H9 (cell line): ENCODE results near the gene TBL3. TPM values are rescaled to one million over a fixed set of nuclear protein-coding genes. Genes with fewer than 3 reads are reported as not detected.

ENCODE experiments used
- DNase-seq: peaks from one replicate; pipeline ENCODE4 v3.0.0-alpha.2; 2017
- H2AFZ ChIP-seq: one replicate; pipeline ENCODE4 v1.6.1; 2013; ENCODE audit warnings: mild to moderate bottlenecking, low read length, control low read depth, moderate library complexity
- H2AK5ac ChIP-seq: 2 replicates; pipeline ENCODE4 v1.6.1; 2013; ENCODE audit warnings: low read length, control low read depth, mixed read lengths; ENCODE audit not compliant: insufficient read length
- H2BK120ac ChIP-seq: one replicate; pipeline ENCODE4 v1.6.1; 2013; ENCODE audit warnings: low read depth, mild to moderate bottlenecking, low read length, control low read depth, inconsistent platforms; ENCODE audit not compliant: poor library complexity, severe bottlenecking
- H2BK12ac ChIP-seq: 2 replicates; pipeline ENCODE4 v1.6.1; 2013; ENCODE audit warnings: low read length, control low read depth, mixed read lengths, low read depth; ENCODE audit not compliant: insufficient read length
- H2BK15ac ChIP-seq: 2 replicates; pipeline ENCODE4 v1.6.1; 2013; ENCODE audit warnings: low read depth, low read length, control low read depth
- H2BK20ac ChIP-seq: one replicate; pipeline ENCODE4 v1.6.1; 2013; ENCODE audit warnings: low read depth, mild to moderate bottlenecking, low read length, control low read depth, inconsistent platforms; ENCODE audit not compliant: poor library complexity, severe bottlenecking
- H2BK5ac ChIP-seq: 2 replicates; pipeline ENCODE4 v1.6.1; 2013; ENCODE audit warnings: low read length, control low read depth, mixed read lengths; ENCODE audit not compliant: insufficient read length
- H3K14ac ChIP-seq: 2 replicates; pipeline ENCODE4 v1.6.1; 2013; ENCODE audit warnings: low read length, control low read depth; ENCODE audit not compliant: insufficient read depth
- H3K18ac ChIP-seq: 2 replicates; pipeline ENCODE4 v1.6.1; 2013; ENCODE audit warnings: low read depth, mild to moderate bottlenecking, mixed read lengths, low read length, control low read depth; ENCODE audit not compliant: insufficient read length
- H3K23ac ChIP-seq: 2 replicates; pipeline ENCODE4 v1.6.1; 2013; ENCODE audit warnings: low read length, control low read depth, mixed read lengths, low read depth; ENCODE audit not compliant: insufficient read length
- H3K23me2 ChIP-seq: 2 replicates; pipeline ENCODE4 v1.6.1; 2013; ENCODE audit warnings: low read depth, mild to moderate bottlenecking, mixed read lengths, low read length, control low read depth; ENCODE audit not compliant: insufficient read length, poor library complexity, severe bottlenecking
- H3K27ac ChIP-seq: 2 replicates; pipeline ENCODE4 v1.5.1; 2013; ENCODE audit warnings: low read length, control low read depth, mixed read lengths, low read depth; ENCODE audit not compliant: insufficient read length
- H3K27me3 ChIP-seq: 2 replicates; pipeline ENCODE4 v1.6.1; 2013; ENCODE audit warnings: low read length, control low read depth, inconsistent platforms; ENCODE audit not compliant: insufficient read depth
- H3K4ac ChIP-seq: 2 replicates; pipeline ENCODE4 v1.6.1; 2013; ENCODE audit warnings: low read depth, mild to moderate bottlenecking, control low read depth, inconsistent platforms, low read length, moderate library complexity
- H3K4me1 ChIP-seq: 2 replicates; pipeline ENCODE4 v1.6.1; 2013; ENCODE audit warnings: low read length, control low read depth, inconsistent platforms; ENCODE audit not compliant: insufficient read depth
- H3K4me2 ChIP-seq: 2 replicates; pipeline ENCODE4 v1.6.1; 2013; ENCODE audit warnings: low read length, control low read depth, mixed read lengths; ENCODE audit not compliant: insufficient read length, insufficient read depth
- H3K56ac ChIP-seq: 2 replicates; pipeline ENCODE4 v1.6.1; 2013; ENCODE audit warnings: low read depth, mild to moderate bottlenecking, mixed read lengths, low read length, control low read depth; ENCODE audit not compliant: insufficient read length
- H3K79me1 ChIP-seq: 2 replicates; pipeline ENCODE4 v1.6.1; 2013; ENCODE audit warnings: low read depth, mild to moderate bottlenecking, moderate library complexity, low read length, control low read depth, inconsistent platforms; ENCODE audit not compliant: insufficient read depth, poor library complexity, severe bottlenecking
- H3K79me2 ChIP-seq: 2 replicates; pipeline ENCODE4 v1.6.1; 2013; ENCODE audit warnings: low read length, control low read depth, inconsistent platforms; ENCODE audit not compliant: insufficient read depth
- H3K9ac ChIP-seq: 2 replicates; pipeline ENCODE4 v1.6.1; 2013; ENCODE audit warnings: low read length, control low read depth, mixed read lengths; ENCODE audit not compliant: insufficient read length; ENCODE audit errors: extremely low read depth
- H3K9me3 ChIP-seq: one replicate; pipeline ENCODE4 v1.6.1; 2013; ENCODE audit warnings: low read depth, low read length, inconsistent platforms; ENCODE audit not compliant: control insufficient read depth
- H3T11ph ChIP-seq: one replicate; pipeline ENCODE4 v1.6.1; 2013; ENCODE audit warnings: mild to moderate bottlenecking, low read length, control low read depth, inconsistent platforms
- H4K20me1 ChIP-seq: one replicate; pipeline ENCODE4 v1.6.1; 2013; ENCODE audit not compliant: control insufficient read depth, insufficient read length, insufficient read depth
- H4K5ac ChIP-seq: 2 replicates; pipeline ENCODE4 v1.6.1; 2013; ENCODE audit warnings: low read depth, mild to moderate bottlenecking, mixed read lengths, low read length, control low read depth; ENCODE audit not compliant: insufficient read length
- H4K8ac ChIP-seq: replicated peaks from 2 replicates; pipeline ENCODE4 v1.6.1; 2013; ENCODE audit warnings: low read length, control low read depth, mixed read lengths, low read depth; ENCODE audit not compliant: insufficient read length
- H4K91ac ChIP-seq: 2 replicates; pipeline ENCODE4 v1.6.1; 2013; ENCODE audit warnings: low read depth, mild to moderate bottlenecking, moderate library complexity, mixed read lengths, low read length, control low read depth; ENCODE audit not compliant: insufficient read length
- H3K27ac Mint-ChIP-seq, 3 experiments: 2 replicates in 2 of 3; 3 replicates in 1 of 3; pipeline ENCODE4 v1.8.0; 2020 to 2021; ENCODE audit warnings: mixed read lengths in 3 of 3, mild to moderate bottlenecking in 1 of 3, moderate library complexity in 1 of 3
- H3K27me3 Mint-ChIP-seq: 2 replicates; pipeline ENCODE4 v1.8.0; 2021; ENCODE audit warnings: low read depth, mild to moderate bottlenecking, moderate library complexity, mixed read lengths
- H3K36me3 Mint-ChIP-seq, 3 experiments: 2 replicates in 2 of 3; 3 replicates in 1 of 3; pipeline ENCODE4 v1.8.0; 2020 to 2021; ENCODE audit warnings: low read depth in 3 of 3, mixed read lengths in 3 of 3; ENCODE audit not compliant: insufficient read depth in 1 of 3
- H3K4me1 Mint-ChIP-seq, 2 experiments: 2 replicates each; pipeline ENCODE4 v1.8.0; 2020; ENCODE audit warnings: mixed read lengths in 2 of 2
- H3K4me3 Mint-ChIP-seq, 2 experiments: 2 replicates in 1 of 2; 3 replicates in 1 of 2; pipeline ENCODE4 v1.8.0; 2020 to 2021; ENCODE audit warnings: mild to moderate bottlenecking in 2 of 2, mixed read lengths in 2 of 2, moderate library complexity in 1 of 2
- H3K9me3 Mint-ChIP-seq, 2 experiments: 2 replicates in 1 of 2; 3 replicates in 1 of 2; pipeline ENCODE4 v1.8.0; 2020; ENCODE audit warnings: mild to moderate bottlenecking in 2 of 2, mixed read lengths in 2 of 2, moderate library complexity in 1 of 2
- CTCF ChIP-seq: fragments of 200-600 bp; sonication (generic); conservative IDR thresholded peaks from 3 replicates; pipeline ENCODE4 v1.8.0; 2021; ENCODE audit warnings: antibody characterized with exemption, mild to moderate bottlenecking
- WGBS: extraction: QIAGEN DNeasy Blood & Tissue Kit; methylation state at CpG from one replicate; pipeline ENCODE4 v1.1.7; 2013; ENCODE audit warnings: missing lambda C conversion rate, low lambda C conversion rate, mixed read lengths; ENCODE audit not compliant: insufficient read length; ENCODE audit errors: extremely low coverage; 5-methylcytosine and 5-hydroxymethylcytosine counted together
- total RNA-seq: library from RNA; stranded (reverse); gene quantifications from 2 replicates; pipeline ENCODE4 v1.2.1, GENCODE V29; 2021

TBL3 gene
- total RNA-seq, 1 experiment from 2014 or later = 54.0 TPM

GRCh38 chr16:2003231-2003826 is 31.5 kb downstream of the TBL3 start:
- no peak overlapping the region for H3T11ph ChIP-seq
- Mint-ChIP-seq H3K4me1 (peaks cover 13 to 25% of the 10 kb centered on the region in 2 experiments), H3K27me3 (no peaks in the 10 kb centered on the region), H3K36me3 (peaks cover 16 to 43% (median 41%) of the 10 kb centered on the region in 3 experiments), H3K4me3 (no peak overlapping the region), H3K27ac (no peak overlapping the region), H3K9me3 (no peaks in the 10 kb centered on the region; a peak in 1 of 5 replicates)
- H2BK20ac ChIP-seq = no peak overlapping the region
- H4K5ac ChIP-seq = no peak overlapping the region
- no peak overlapping the region for H3K23ac ChIP-seq
- H3K4me1 ChIP-seq = peaks cover 2% of the 10 kb centered on the region; the same call in 1 of the 2 replicates
- H2AK5ac ChIP-seq = no peak overlapping the region
- no peak for DNase-seq
- H3K56ac ChIP-seq = no peak overlapping the region
- H3K4ac ChIP-seq = no peak overlapping the region
- peaks cover 20% of the 10 kb centered on the region; the same call in 1 of the 2 replicates for H3K79me2 ChIP-seq
- H4K8ac ChIP-seq = no peak overlapping the region
- H3K23me2 ChIP-seq = no peaks in the 10 kb centered on the region
- H2BK15ac ChIP-seq = no peak overlapping the region
- H2BK12ac ChIP-seq = no peak overlapping the region
- no peak overlapping the region for H3K27ac ChIP-seq
- no peaks in the 10 kb centered on the region for H3K9me3 ChIP-seq
- no peak overlapping the region for H3K14ac ChIP-seq
- H3K27me3 ChIP-seq = no peaks in the 10 kb centered on the region
- no peak overlapping the region for H2BK5ac ChIP-seq
- no peak overlapping the region for H3K18ac ChIP-seq
- H2AFZ ChIP-seq = no peak overlapping the region
- no peak overlapping the region for H3K4me2 ChIP-seq
- no peak overlapping the region for H3K9ac ChIP-seq
- TF ChIP-seq CTCF = no peak
- peaks cover 24% of the 10 kb centered on the region for H3K79me1 ChIP-seq
- no CpG with 5 or more reads among the region's 8 CpGs for WGBS
- H4K91ac ChIP-seq = no peak overlapping the region
- H4K20me1 ChIP-seq = no peaks in the 10 kb centered on the region
- H2BK120ac ChIP-seq = no peak overlapping the region
